SK-N-SH treated with all-trans-retinoic acid at 6 μM for 48 hours (cell line): ENCODE results near the gene PIPOX.

Source experiments
- ARNTL ChIP-seq: fragments of 450-650 bp; formaldehyde crosslinking; IDR thresholded peaks from 2 replicates; pipeline ENCODE4 v1.5.0; 2020; ENCODE audit warnings: low read depth, mild to moderate bottlenecking, moderate library complexity, borderline replicate concordance
- ESRRG ChIP-seq: fragments of 250-450 bp; sonication (Bioruptor Pico); IDR thresholded peaks from 2 replicates; pipeline ENCODE4 v1.6.1; 2021; ENCODE audit warnings: mild to moderate bottlenecking
- ISL1 ChIP-seq: fragments of 250-450 bp; sonication (Bioruptor Pico); IDR thresholded peaks from 2 replicates; pipeline ENCODE4 v2.1.2; 2022; ENCODE audit warnings: mild to moderate bottlenecking, moderate library complexity
- RARB ChIP-seq: fragments of 250-450 bp; sonication (Bioruptor Pico); IDR thresholded peaks from 2 replicates; pipeline ENCODE4 v1.8.0; 2021; ENCODE audit warnings: mild to moderate bottlenecking, moderate library complexity
- SNAI2 ChIP-seq: fragments of 250-450 bp; sonication (Bioruptor Pico); IDR thresholded peaks from 2 replicates; pipeline ENCODE4 v1.5.0; 2020; ENCODE audit warnings: mild to moderate bottlenecking, moderate library complexity
- ZFP3 ChIP-seq: fragments of 250-450 bp; sonication (Bioruptor Pico); IDR thresholded peaks from 2 replicates; pipeline ENCODE4 v1.5.0; 2020; ENCODE audit warnings: mild to moderate bottlenecking, moderate library complexity
- ZNF70 ChIP-seq: fragments of 450-650 bp; formaldehyde crosslinking; IDR thresholded peaks from 2 replicates; pipeline ENCODE4 v1.5.0; 2020; ENCODE audit warnings: mild to moderate bottlenecking, moderate library complexity
- ZNF8 ChIP-seq: fragments of 450-650 bp; formaldehyde crosslinking; IDR thresholded peaks from 2 replicates; pipeline ENCODE4 v1.5.0; 2020; ENCODE audit warnings: mild to moderate bottlenecking, moderate library complexity
- TF ChIP-seq, protein P1 (sequence below): fragments of 250-450 bp; sonication (Bioruptor Pico); IDR thresholded peaks from 2 replicates; pipeline ENCODE4 v1.8.0; 2020; ENCODE audit warnings: mild to moderate bottlenecking, moderate library complexity, borderline replicate concordance
- TF ChIP-seq, protein P2 (sequence below): fragments of 250-450 bp; sonication (Bioruptor Pico); IDR thresholded peaks from 2 replicates; pipeline ENCODE4 v1.5.1; 2020; ENCODE audit warnings: low read depth, mild to moderate bottlenecking, moderate library complexity

DNA sequence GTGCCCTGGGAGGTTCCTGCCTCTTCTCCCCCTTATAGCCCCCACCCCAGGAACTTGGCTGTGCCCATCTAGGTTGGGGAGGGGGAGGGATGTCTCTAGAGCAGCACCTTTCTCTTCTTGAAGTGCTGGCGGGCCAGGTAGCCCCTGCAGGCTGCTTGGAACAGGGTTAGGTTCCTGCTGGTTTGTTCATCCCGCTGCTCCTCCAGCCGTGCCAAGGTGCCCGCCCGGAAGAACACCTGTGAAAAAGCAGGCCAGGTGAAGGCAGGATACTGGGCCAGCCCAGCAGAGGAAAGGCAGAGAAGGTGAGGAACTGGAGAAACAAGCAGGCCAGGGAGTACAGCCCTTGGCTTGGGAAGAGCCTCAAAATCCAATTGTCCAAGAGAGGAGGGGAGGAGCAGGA lies 56.6 kb downstream of the PIPOX start:
- TF ChIP-seq ESRRG (CRISPR knock-in tag), result no peak
- no peak for TF ChIP-seq RARB (CRISPR knock-in tag)
- no peak for TF ChIP-seq ZFP3 (CRISPR knock-in tag)
- TF ChIP-seq, protein P1, sequence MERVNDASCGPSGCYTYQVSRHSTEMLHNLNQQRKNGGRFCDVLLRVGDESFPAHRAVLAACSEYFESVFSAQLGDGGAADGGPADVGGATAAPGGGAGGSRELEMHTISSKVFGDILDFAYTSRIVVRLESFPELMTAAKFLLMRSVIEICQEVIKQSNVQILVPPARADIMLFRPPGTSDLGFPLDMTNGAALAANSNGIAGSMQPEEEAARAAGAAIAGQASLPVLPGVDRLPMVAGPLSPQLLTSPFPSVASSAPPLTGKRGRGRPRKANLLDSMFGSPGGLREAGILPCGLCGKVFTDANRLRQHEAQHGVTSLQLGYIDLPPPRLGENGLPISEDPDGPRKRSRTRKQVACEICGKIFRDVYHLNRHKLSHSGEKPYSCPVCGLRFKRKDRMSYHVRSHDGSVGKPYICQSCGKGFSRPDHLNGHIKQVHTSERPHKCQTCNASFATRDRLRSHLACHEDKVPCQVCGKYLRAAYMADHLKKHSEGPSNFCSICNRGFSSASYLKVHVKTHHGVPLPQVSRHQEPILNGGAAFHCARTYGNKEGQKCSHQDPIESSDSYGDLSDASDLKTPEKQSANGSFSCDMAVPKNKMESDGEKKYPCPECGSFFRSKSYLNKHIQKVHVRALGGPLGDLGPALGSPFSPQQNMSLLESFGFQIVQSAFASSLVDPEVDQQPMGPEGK (CRISPR knock-in tag), result no peak
- TF ChIP-seq ZNF8 (CRISPR knock-in tag), result no peak
- TF ChIP-seq ZNF70 (CRISPR knock-in tag), result no peak
- no peak for TF ChIP-seq SNAI2 (CRISPR knock-in tag)
- TF ChIP-seq ISL1 (CRISPR knock-in tag), result no peak
- TF ChIP-seq ARNTL (CRISPR knock-in tag), result no peak
- TF ChIP-seq, protein P2, sequence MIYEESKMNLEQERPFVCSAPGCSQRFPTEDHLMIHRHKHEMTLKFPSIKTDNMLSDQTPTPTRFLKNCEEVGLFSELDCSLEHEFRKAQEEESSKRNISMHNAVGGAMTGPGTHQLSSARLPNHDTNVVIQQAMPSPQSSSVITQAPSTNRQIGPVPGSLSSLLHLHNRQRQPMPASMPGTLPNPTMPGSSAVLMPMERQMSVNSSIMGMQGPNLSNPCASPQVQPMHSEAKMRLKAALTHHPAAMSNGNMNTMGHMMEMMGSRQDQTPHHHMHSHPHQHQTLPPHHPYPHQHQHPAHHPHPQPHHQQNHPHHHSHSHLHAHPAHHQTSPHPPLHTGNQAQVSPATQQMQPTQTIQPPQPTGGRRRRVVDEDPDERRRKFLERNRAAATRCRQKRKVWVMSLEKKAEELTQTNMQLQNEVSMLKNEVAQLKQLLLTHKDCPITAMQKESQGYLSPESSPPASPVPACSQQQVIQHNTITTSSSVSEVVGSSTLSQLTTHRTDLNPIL (CRISPR knock-in tag), result no peak
